Endothelial cell of umbilical vein (primary cell): ENCODE measurements around the gene SERINC2. TPM values are rescaled to one million over a fixed set of nuclear protein-coding genes. Genes with fewer than 3 reads are reported as not detected.
"Not testable (repeated sequence)": the region's sequence is repeated elsewhere in the genome, so short reads cannot be mapped to it uniquely, and the experiment has no call there.

Experiments used
- BruUV-seq: library from RNA; stranded (reverse); fragments of 400-500 nt; replicated peaks from 2 replicates; lab custom pipeline; 2021; lab: Mats Ljungman, UMichigan
- CTCF ChIA-PET: fragments of 300-600, 350-600 bp; sonication (Branson Sonifier 250); formaldehyde crosslinking; loops from one replicate; lab custom pipeline; 2021; ENCODE audit warnings: antibody characterized with exemption, inconsistent platforms; lab: Charles Lee
- POLR2A ChIA-PET: fragments of 300-600, 350-600 bp; sonication (Branson Sonifier 250); formaldehyde crosslinking; loops from one replicate; lab custom pipeline; 2021; ENCODE audit warnings: antibody characterized with exemption, inconsistent platforms; lab: Charles Lee
- DNase-seq: peaks from one replicate; pipeline ENCODE4 v3.0.0-alpha.2; 2011; ENCODE audit warnings: low read depth, low spot score
- FAIRE-seq: peaks from 2 replicates; lab custom pipeline; 2011; peaks lifted over from hg19 to GRCh38; lab: Jason Lieb, UNC
- H2AFZ ChIP-seq: 2 replicates; pipeline ENCODE4 v1.6.0; 2012; ENCODE audit warnings: low read depth, low read length, control low read depth, inconsistent platforms
- H3K27ac ChIP-seq: 2 replicates; pipeline ENCODE4 v1.5.1; 2011; ENCODE audit warnings: low read depth, mild to moderate bottlenecking, control low read depth, low read length, moderate library complexity; ENCODE audit not compliant: insufficient read depth
- H3K27me3 ChIP-seq, 2 experiments: 2 replicates each; pipeline versions ENCODE4 v1.6.0 to v1.6.1; 2011; ENCODE audit warnings: low read length in 2 of 2, mixed read lengths in 1 of 2; ENCODE audit not compliant: control insufficient read depth in 2 of 2, insufficient read depth in 2 of 2
- H3K36me3 ChIP-seq, 2 experiments: 2 replicates in 1 of 2; 3 replicates in 1 of 2; pipeline ENCODE4 v1.5.1; 2011; ENCODE audit warnings: low read length in 2 of 2, mild to moderate bottlenecking in 1 of 2, moderate library complexity in 1 of 2; ENCODE audit not compliant: control insufficient read depth in 2 of 2, insufficient read depth in 2 of 2; ENCODE audit errors: extremely low read depth in 1 of 2
- H3K4me1 ChIP-seq: 3 replicates; pipeline ENCODE4 v1.5.1; 2011; ENCODE audit warnings: mild to moderate bottlenecking, low read length; ENCODE audit not compliant: control insufficient read depth, insufficient read depth; ENCODE audit errors: extremely low read depth
- H3K4me2 ChIP-seq: 2 replicates; pipeline ENCODE4 v1.6.1; 2011; ENCODE audit warnings: low read length, control low read depth, mixed read lengths; ENCODE audit not compliant: insufficient read depth
- H3K4me3 ChIP-seq, 3 experiments: fragments of 200-600 bp in 1 of 3; sonication (generic), shearing (Covaris generic) in 1 of 3; replicated peaks in 1 of 3; 2 replicates each; pipeline ENCODE4 v1.5.1; 2011 to 2016; ENCODE audit warnings: control low read depth in 3 of 3, low read length in 3 of 3, mild to moderate bottlenecking in 2 of 3, inconsistent platforms in 1 of 3, low read depth in 1 of 3, moderate library complexity in 1 of 3; ENCODE audit not compliant: insufficient read depth in 1 of 3
- H3K79me2 ChIP-seq: 2 replicates; pipeline ENCODE4 v1.6.0; 2012; ENCODE audit warnings: low read length, inconsistent platforms; ENCODE audit not compliant: control insufficient read depth, insufficient read depth
- H3K9ac ChIP-seq: replicated peaks from 2 replicates; pipeline ENCODE3; 2011; ENCODE audit warnings: low read length, control low read depth; ENCODE audit not compliant: insufficient read depth; ENCODE audit errors: extremely low read depth
- H3K9me1 ChIP-seq: replicated peaks from 3 replicates; pipeline ENCODE4 v1.6.0; 2011; ENCODE audit warnings: mild to moderate bottlenecking, low read length; ENCODE audit not compliant: control insufficient read depth, insufficient read depth; ENCODE audit errors: extremely low read depth
- H3K9me3 ChIP-seq: replicated peaks from 2 replicates; pipeline ENCODE4 v1.5.1; 2012; ENCODE audit warnings: low read length, inconsistent platforms; ENCODE audit not compliant: control insufficient read depth, insufficient read depth
- H4K20me1 ChIP-seq: replicated peaks from 2 replicates; pipeline ENCODE3; 2011; ENCODE audit warnings: mild to moderate bottlenecking, low read length; ENCODE audit not compliant: control insufficient read depth, insufficient read depth; ENCODE audit errors: extremely low read depth
- dilution Hi-C: fragments of 300-500 bp; cut with MboI; formaldehyde crosslinking; loops from one replicate; pipeline ENCODE4 v1.15.0; 2019; ENCODE audit warnings: low sequenced_read_pairs; ENCODE audit not compliant: extremely low pct_ligation_motif_present
- intact Hi-C: fragments of 100-400 bp; cut with micrococcal nuclease; formaldehyde crosslinking; loops from one replicate; pipeline ENCODE4 v1.10.0; 2022
- polyA plus RNA-seq, 4 experiments: library from polyadenylated mRNA; depleted of rRNA in 3 of 4; stranded (reverse) in 3 of 4; unstranded in 1 of 4; fragments of >200 nt; gene quantifications; 2 replicates each; pipeline versions ENCODE4 v1.2.1 to v1.2.3, GENCODE V29; 2011 to 2012; ENCODE audit warnings: missing spikeins in 1 of 4
- total RNA-seq: library from RNA; stranded (reverse); gene quantifications from 2 replicates; pipeline ENCODE4 v1.2.3, GENCODE V29; 2021

The SERINC2 gene
- total and polyA plus RNA-seq, 2 donors (not counting 3 experiments of a cell fraction or from before 2014, with no cell fraction given), result 19.4 to 34.6 TPM

GRCh38 chr1:31472673-31473072 lies 59.7 kb downstream of the SERINC2 start:
- CTCF ChIA-PET, result interaction anchor here (1.5 kb wide), 1 partner anchor 51 kb away, joined by 3 read pairs; no protein-coding TSS in a partner anchor
- H2AFZ ChIP-seq, H3K27me3 ChIP-seq, H4K20me1 ChIP-seq, H3K27ac ChIP-seq, H3K4me2 ChIP-seq, H3K4me1 ChIP-seq, BruUV-seq, H3K9ac ChIP-seq, dilution Hi-C loops, H3K79me2 ChIP-seq, POLR2A ChIA-PET, H3K36me3 ChIP-seq, H3K9me1 ChIP-seq, H3K9me3 ChIP-seq, DNase-seq, intact Hi-C loops, FAIRE-seq, H3K4me3 ChIP-seq: not testable (repeated sequence)

- not testable (repeated sequence) for H3K9me3 ChIP-seq, BruUV-seq
These were observed 60.5 kb downstream of the SERINC2 start for GRCh38 chr1:31473508-31473907.

GRCh38 chr1:31474567-31474966 lies 61.6 kb downstream of the SERINC2 start:
- H4K20me1 ChIP-seq, H3K4me2 ChIP-seq, H3K4me1 ChIP-seq, CTCF ChIA-PET, H3K27ac ChIP-seq, H3K9me1 ChIP-seq, H3K36me3 ChIP-seq, intact Hi-C loops, H3K9ac ChIP-seq, H3K4me3 ChIP-seq, DNase-seq, FAIRE-seq, H3K9me3 ChIP-seq, POLR2A ChIA-PET, H3K79me2 ChIP-seq, BruUV-seq, H3K27me3 ChIP-seq, dilution Hi-C loops, H2AFZ ChIP-seq: not testable (repeated sequence)

More at GRCh38 chr1:31473508-31473907, 60.5 kb downstream of the SERINC2 start:
- dilution Hi-C loops, H3K4me2 ChIP-seq, H4K20me1 ChIP-seq, H3K27me3 ChIP-seq, FAIRE-seq, DNase-seq, H3K27ac ChIP-seq, H3K79me2 ChIP-seq, H3K4me1 ChIP-seq, H2AFZ ChIP-seq, H3K9ac ChIP-seq, POLR2A ChIA-PET, H3K9me1 ChIP-seq, intact Hi-C loops, H3K36me3 ChIP-seq, CTCF ChIA-PET, H3K4me3 ChIP-seq: not testable (repeated sequence)
